ENCODE results near the gene SCTR.

The SCTR gene

DNA sequence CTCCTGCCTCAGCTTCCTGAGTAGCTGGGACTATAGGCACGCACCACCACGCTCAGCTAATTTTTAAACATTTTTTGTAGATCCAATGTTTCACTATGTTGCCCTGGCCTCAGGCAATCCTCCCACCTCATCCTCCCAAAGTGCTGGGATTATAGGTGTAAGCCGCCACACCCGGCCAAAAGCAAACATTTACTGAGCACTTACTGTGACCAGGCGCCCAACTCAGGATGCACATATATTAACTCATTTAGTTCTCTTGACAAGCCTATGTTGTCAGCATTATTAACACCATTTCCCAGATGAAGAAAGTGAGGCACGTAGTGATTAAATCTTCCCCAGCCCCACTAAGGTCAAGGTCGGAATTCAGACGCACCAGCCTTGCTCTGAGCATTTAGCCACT lies 51.5 kb downstream of the SCTR start:
- no peak for DNase-seq

DNA sequence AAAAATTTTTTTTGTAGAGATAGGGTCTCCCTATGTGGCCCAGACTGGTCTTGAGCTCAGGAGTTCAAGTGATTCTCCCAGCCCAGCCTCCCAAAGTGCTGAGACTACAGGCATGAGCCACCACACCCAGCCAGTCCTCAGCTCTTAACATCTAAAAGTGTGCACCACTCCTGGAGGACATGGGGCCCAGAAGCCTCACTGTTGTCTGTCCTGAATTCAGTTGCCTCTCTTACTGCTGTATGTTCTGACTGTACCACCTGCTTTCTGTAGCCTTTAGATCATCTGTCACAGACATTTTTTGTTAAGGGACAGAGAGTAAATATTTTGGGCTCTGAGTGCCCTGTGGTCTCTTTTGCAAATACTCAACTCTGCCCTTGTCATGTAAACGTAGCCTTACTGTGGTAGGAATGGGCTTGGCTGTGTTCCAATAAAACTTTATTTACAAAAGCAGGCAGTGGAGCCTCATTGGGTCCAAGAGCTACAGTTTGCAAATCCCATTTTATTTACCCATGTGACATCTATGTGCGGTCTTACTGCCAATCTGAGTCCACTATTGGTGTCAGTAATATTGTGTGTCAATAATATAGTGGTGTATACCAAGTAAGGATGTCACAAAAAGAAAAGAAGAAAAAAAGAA lies 54.5 kb downstream of the SCTR start:
- no peak for DNase-seq

- DNase-seq, result no peak
Measured at GRCh38 chr2:119469131-119469530, 55.2 kb downstream of the SCTR start.

GRCh38 chr2:119468154-119468955 lies 55.9 kb downstream of the SCTR start:
- no peak for DNase-seq

GRCh38 chr2:119466373-119466772 lies 57.9 kb downstream of the SCTR start:
- no peak for DNase-seq

GRCh38 chr2:119465687-119466086 lies 58.6 kb downstream of the SCTR start:
- no peak for DNase-seq

- no peak for DNase-seq
Measured at GRCh38 chr2:119464981-119465380, 59.3 kb downstream of the SCTR start.

GRCh38 chr2:119463990-119464389 lies 60.3 kb downstream of the SCTR start:
- no peak for DNase-seq

DNA sequence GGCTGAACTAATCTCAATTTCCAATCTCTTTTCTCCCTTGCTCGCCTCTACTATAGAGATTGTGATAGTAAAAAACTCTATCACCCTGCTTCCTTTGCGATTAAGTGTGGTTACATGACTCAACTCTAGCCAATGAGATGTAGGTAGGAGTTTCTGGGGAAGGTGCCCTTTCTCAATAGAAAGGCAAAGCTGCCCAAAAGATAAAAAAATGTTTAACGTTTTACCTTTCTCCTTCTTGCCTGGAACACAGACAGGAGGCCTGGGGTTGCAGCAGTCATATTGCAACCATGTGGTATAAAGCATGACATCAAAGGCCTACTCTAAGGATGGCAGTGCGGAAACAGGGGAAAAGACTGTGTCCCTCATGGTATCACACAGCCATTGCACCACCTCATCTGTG lies 61.1 kb downstream of the SCTR start:
- DNase-seq, result no peak

DNA sequence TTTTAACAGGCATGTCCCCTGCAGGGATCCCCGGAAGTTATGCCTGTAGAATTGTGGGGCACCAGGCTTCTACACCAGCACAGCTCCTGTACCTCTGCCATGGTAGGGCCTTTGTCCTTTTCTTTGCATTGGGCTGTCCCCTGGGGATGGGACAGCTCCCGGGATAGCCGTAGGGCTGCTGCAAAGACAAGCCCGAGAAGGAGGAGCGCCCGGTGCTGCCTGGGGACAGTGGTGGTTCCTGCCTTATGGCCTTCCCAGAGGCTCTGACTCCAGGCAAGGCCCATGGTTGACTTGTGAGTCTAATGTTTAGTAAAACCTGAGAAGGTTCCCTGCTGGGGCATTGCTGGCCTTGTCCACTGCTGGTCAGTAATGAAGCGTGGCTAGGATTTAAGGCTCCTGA lies 61.7 kb downstream of the SCTR start:
- no peak for DNase-seq

GRCh38 chr2:119461811-119462210 lies 62.5 kb downstream of the SCTR start:
- DNase-seq, result no peak

GRCh38 chr2:119460076-119460475 lies 64.2 kb downstream of the SCTR start:
- no peak for DNase-seq

- no peak for DNase-seq
Measured at GRCh38 chr2:119455066-119455718, 69.1 kb downstream of the SCTR start.

- DNase-seq, result no peak
Measured at GRCh38 chr2:119453972-119454593, 70.2 kb downstream of the SCTR start.

- no peak for DNase-seq
Measured at GRCh38 chr2:119451336-119452050, 72.8 kb downstream of the SCTR start.

- DNase-seq, result no peak
Measured at GRCh38 chr2:119449521-119449920, 74.8 kb downstream of the SCTR start.

DNA sequence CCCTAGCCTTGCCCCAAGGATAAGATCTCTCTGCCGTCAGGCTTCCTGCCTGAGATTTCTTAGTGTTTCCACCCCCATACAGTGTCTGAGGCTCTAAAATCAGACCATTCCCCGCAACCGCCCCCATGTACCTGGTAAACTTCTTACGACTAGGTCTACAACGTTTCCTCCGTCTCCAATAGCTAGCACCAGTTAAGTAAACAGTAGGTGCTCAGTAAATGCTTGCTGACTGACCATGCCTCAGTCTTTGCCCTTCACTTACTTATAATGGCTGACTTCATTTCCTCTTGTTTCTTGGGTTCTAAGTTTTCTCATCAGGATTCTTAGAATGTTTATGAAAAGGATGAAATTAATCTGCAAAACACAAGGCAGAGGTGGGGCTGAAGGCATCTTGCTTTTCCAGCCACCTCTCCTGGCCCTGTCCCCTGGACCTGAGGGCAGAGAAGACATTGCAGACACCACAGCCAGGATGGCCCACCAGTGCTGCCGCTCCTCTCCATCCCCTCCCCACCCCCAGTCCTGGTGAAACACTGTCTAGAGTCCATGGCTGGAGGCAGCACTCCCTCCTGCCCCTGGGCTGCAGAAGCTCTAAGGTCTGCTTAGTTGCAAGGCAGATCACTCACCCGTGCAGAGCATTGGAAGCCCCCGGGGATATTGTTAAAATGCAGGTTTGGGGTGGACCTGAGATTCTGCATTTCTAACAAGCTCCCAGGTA lies 75.7 kb downstream of the SCTR start:
- DNase-seq, result no peak

- no peak for DNase-seq
Measured at GRCh38 chr2:119446037-119446436, 78.2 kb downstream of the SCTR start.

- DNase-seq, result no peak
Measured at GRCh38 chr2:119442850-119443249, 81.4 kb downstream of the SCTR start.

DNA sequence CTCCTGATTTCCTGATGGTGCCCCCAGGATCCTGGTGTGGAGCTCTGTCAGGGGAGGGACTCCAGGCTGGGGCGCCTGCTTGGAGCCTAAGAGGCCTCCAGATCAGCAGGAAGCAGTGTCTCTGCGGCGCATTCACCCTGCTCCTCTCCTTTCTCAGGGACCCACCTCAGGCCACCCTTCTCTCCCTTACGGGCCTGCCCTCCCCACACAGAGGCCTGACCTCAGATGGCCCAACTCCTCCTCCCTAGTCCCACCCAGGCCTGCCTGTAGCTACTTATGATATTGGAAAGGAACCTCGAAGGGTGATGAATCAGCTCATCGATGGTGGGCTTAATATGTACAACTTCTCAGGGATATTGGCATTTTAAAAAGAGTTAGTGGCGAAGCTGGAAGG lies 82.1 kb downstream of the SCTR start:
- no peak for DNase-seq

DNA sequence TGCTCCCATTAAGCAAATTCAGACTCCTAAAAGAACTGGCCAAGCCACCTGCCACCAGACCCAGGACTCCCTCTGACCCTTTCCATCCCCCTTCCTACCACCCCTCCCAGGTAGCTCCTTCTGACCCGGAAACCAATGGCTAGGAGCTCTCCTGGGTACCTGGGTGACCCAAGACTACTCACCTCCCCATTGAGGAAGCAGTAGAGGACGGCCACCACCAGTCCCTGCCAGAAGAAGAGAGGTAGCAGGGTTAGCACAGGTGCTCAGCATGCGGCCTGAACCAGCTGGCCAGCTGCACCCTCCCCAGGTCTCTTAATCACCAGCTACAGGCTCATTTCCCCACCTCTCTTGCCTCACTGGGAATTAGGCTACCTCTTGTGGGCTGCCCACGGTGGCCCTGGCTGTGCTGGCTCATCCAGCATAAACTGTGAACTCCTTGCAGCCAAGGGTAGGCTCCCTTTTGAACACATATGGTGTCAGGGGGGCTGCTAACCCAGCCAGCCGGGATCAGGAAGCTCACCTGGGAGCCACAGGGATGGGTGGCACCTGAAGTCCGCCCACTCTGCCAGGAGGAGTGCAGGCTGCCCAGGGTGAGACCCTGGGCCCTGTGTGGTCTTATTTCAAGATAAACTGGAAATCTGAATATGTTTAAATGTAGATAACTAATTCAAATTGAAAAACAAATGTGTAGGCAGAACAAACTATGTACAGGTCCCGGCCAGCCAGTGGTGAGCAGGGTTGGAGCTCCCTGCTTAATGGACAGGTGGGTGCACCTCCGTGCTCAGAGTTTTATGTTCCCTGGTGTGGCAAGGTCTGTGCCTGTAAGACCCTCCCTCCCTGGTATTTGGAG lies 82.7 kb downstream of the SCTR start:
- no peak for DNase-seq

Data from activated effector memory CD4-positive, alpha-beta T cell treated with Interleukin-2 at 50 U/mL for 16 hours (primary cell).